Activated naive CD4-positive, alpha-beta T cell (primary cell): ENCODE data around the gene KRR1.

Experiments used
- DNase-seq, 4 experiments: peaks; one replicate each; lab custom pipeline; 2025; lab: John Stamatoyannopoulos, UW

KRR1 gene

DNA sequence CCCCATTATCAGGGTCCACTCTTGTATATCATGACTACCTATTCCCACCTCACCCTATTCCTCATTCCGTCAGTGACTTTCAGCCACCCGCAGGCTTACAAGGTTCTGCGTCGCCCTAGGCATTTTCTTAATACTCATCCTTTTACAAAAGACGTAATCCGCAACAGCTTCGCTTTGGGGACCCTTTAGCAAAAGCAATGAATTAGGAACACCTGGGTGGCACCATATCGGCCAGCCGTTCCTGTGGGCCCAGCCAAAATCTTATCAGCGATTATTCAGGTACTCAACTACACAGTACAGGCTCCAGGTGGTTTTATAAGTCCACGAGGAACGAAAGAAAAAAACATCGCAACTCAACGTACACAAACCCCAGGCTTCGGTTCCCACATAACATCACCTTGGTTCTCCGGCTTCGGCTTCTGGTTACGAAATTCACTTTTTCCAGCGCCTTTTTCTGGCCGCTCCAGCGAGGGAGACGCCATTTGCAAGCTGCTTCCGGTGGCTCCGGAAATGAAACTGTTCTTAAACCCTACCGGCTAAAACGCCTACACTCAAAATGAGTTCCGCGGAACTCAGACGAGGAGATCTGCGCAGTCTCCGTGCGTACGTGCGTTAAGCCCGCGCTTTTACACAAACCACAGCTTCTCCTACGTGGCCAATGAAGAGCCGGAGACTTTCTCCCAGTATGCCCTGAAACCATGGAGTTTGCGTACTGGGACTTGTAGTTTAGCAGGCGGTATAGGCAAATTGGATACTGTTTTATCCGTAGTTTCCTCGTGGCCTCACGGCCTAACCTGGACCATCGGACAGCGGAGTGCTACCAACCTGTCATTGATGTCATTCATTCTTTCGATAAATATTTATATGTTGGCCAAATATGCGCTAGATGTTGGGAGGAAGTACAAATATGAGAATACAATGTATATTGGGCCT, at the start of gene KRR1:
KRR1 (minus strand) TSS at position 494 of the 933 bp plus-strand sequence; CDS start at position 482, 12 bp downstream.
- DNase-seq = peak; percentile 43 to 78 (median 66)

GRCh38 chr12:75560167-75560566, 48.8 kb upstream of the KRR1 start:
- no peak for DNase-seq

DNA sequence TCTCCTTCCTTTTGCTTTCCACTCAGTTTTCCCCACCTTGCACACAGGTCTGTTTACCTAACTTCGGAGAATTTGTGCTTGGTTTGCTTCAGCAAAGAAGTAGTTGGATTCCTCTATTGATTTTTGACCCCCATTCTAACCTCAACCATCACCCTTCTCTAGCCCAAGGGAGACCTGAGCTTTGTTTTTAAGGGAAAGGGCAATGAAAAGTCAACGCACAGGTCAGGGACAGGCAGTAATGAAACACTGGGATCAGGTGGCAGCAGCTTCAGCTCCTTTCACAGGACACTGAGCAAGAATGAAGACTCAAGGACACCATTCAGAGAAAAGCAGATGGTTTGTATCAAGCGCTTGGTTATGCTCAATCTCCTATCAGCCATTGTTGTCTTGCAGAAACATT, 46.9 kb upstream of the KRR1 start:
- DNase-seq = no peak

GRCh38 chr12:75556311-75556899, 45.0 kb upstream of the KRR1 start:
- no peak for DNase-seq

GRCh38 chr12:75554556-75554880, 43.1 kb upstream of the KRR1 start:
- no peak for DNase-seq

DNA sequence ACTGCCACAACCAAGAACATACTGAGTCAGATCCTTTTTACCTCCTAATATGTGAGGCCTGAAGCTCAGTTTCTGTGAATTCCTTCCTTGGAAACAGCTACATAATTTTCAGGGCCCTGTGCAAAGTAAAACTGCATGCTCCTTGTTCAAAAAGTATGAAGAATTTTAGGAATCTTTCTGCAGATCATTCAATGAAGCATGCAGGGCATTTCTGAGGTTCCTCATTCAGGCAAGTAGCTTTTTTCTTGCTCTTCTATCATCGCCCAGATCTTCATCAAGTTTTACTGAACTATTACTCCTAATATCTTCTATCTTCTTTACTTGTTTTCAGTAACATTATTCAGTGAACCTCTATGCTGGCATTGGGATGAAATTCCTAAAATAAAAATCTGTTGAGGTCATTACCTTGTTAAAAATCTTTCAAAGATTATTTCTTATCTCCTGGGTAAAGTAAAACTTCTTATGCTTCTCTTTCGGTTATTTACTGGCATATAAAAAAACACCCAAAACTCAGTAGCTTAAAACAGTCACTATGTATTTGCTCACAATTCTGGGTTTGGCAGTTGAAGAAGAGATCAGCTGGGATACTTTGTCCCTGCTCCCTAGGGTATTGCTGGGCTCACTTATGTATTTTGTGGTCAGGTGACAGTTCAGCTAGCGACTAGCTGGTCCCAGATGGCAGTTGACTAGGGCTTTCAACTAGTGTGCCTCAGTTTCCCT, 42.6 kb upstream of the KRR1 start:
- no peak for DNase-seq

DNA sequence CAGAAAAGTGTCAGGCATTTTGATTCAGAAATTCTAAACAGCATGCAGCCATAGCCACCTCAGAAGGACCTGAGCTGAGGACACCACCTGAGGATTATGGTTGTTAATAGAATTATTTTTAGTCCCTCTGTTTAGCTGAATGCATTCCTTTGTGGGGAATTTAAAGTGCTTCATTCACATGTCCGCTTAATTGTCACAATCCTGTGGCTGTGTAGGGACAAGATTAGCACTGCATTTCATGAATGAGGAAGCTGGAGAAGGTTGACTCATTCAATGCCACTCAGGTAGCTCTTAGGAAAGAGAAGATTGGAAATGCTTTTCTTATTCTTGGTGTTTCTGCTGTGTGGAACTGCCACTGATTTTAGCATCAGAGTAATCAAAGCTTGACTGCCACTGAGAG, 42.0 kb upstream of the KRR1 start:
- DNase-seq = no peak

GRCh38 chr12:75551477-75551876, 40.1 kb upstream of the KRR1 start:
- no peak for DNase-seq

GRCh38 chr12:75550401-75551240, 39.2 kb upstream of the KRR1 start:
- no peak for DNase-seq

DNA sequence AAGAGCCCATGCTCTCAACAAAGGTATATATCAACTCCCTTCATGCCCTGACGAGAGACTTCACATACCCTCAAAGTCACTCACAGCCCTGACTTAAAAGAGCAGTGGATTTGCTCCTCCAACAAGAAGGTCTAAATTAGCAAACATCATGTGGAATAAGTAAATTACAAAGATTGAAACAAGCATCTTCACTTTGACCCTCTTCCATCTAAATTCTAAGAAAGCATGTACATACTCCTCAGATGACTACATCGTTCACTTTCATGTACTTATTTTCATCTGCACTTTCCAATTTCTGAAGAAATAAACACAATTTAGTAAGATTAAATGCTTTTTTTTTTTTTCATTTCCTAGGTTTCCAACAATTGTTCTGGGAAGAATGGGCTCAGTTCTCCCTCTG, 38.6 kb upstream of the KRR1 start:
- DNase-seq = no peak

GRCh38 chr12:75548879-75549278, 37.5 kb upstream of the KRR1 start:
- DNase-seq = no peak

GRCh38 chr12:75545636-75546035, 34.2 kb upstream of the KRR1 start:
- no peak for DNase-seq

- no peak for DNase-seq
These were observed 32.1 kb upstream of the KRR1 start for GRCh38 chr12:75543529-75543928.

DNA sequence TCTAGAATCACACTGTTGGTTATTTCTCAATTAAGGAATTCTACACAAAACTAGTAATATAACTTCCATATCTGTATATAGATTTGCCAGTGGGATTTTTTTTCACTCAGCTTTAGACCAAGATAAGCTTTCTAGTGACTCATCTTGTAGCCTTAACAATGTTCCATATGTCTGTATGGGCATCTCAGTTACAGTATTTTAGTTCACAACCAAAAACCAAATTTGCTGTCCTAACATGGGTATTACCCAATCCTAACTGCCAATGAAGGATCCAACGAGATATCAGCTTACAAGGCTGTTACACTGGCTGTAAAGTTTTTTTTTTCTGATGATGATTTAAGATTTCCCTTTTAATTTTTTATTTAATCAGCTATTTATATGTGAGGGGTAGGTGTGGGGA, 31.5 kb upstream of the KRR1 start:
- no peak for DNase-seq

DNA sequence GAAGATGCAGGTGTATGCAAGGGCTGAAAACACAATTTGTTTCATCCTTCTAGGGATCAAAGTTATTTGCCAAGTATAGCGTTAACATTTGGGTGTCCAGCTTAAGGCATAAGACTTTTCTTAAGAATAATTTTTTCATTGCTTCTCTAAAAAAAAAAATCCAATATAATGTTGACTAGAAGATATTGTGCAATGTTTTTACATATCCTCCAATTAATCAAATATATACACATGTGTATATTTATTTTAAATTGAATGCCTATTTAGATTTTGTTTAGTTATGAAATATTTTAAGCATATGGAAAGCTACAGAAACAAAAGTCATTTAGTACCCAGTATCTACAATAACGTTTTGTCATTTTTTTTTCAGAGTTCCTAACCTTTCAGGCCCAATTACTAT, 28.5 kb upstream of the KRR1 start:
- no peak for DNase-seq

GRCh38 chr12:75533239-75533638, 21.8 kb upstream of the KRR1 start:
- no peak for DNase-seq

DNA sequence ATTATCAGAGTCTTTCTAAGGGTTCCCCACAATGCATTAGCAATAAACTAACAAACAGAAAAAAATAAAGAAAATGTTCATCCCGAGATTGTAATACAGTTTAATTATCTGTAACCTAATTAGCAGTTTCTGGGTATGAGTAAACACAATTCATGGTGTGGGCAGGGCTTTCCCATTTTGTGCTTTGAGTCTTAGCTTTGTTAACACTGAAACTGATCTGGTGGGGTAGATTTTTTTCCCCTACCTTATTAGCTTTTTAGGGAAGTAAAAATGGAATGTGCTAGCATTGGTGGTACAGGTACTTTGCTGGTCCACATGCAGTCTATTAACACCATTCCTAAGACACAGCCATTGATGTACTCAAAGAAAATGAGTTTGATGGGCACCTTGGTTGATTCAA, 18.4 kb upstream of the KRR1 start:
- DNase-seq = no peak

GRCh38 chr12:75529316-75529715, 17.9 kb upstream of the KRR1 start:
- DNase-seq = no peak

- DNase-seq = no peak
These were observed 17.3 kb upstream of the KRR1 start for GRCh38 chr12:75528692-75529091.

- DNase-seq = no peak
These were observed 16.9 kb upstream of the KRR1 start for GRCh38 chr12:75528272-75528671.

GRCh38 chr12:75526655-75527511, 15.5 kb upstream of the KRR1 start:
- no peak for DNase-seq
